DMS53 treated with DMSO at 0.1 percent for 48 hours (cell line): ENCODE results near the gene SPTLC2.

Source experiments
- DNase-seq: peaks from one replicate; lab custom pipeline; 2025; ENCODE audit not compliant: unreplicated experiment; lab: John Stamatoyannopoulos, UW

SPTLC2 gene

GRCh38 chr14:77509366-77509765, 107.1 kb downstream of the SPTLC2 start:
- no peak for DNase-seq

GRCh38 chr14:77508876-77509275, 107.6 kb downstream of the SPTLC2 start:
- DNase-seq = no peak

- DNase-seq = no peak
Measured at GRCh38 chr14:77508249-77508648, 108.2 kb downstream of the SPTLC2 start.

- DNase-seq = no peak
Measured at GRCh38 chr14:77507762-77508161, 108.7 kb downstream of the SPTLC2 start.

- no peak for DNase-seq
Measured at GRCh38 chr14:77505031-77505430, 111.4 kb downstream of the SPTLC2 start.

GRCh38 chr14:77503138-77503537, 113.3 kb downstream of the SPTLC2 start:
- DNase-seq = no peak

- DNase-seq = no peak
Measured at GRCh38 chr14:77502109-77502782, 114.2 kb downstream of the SPTLC2 start.

- DNase-seq = no peak
Measured at GRCh38 chr14:77498984-77499527, 117.4 kb downstream of the SPTLC2 start.

- DNase-seq = peak; percentile 9
Measured at GRCh38 chr14:77498120-77498979, 118.1 kb downstream of the SPTLC2 start, which contains the start of gene ISM2. ISM2 (minus strand) TSS chr14:77498816; CDS start chr14:77498793, 23 bp downstream.

GRCh38 chr14:77495334-77495733, 121.1 kb downstream of the SPTLC2 start:
- no peak for DNase-seq

- DNase-seq = no peak
Measured at GRCh38 chr14:77491056-77491455, 125.4 kb downstream of the SPTLC2 start.

GRCh38 chr14:77490347-77490986, 126.0 kb downstream of the SPTLC2 start:
- no peak for DNase-seq

GRCh38 chr14:77489041-77489440, 127.4 kb downstream of the SPTLC2 start:
- no peak for DNase-seq

GRCh38 chr14:77488558-77488957, 127.9 kb downstream of the SPTLC2 start:
- no peak for DNase-seq

GRCh38 chr14:77485901-77486678, 130.3 kb downstream of the SPTLC2 start:
- DNase-seq = no peak

- DNase-seq = no peak
Measured at GRCh38 chr14:77485256-77485655, 131.2 kb downstream of the SPTLC2 start.

GRCh38 chr14:77482422-77482821, 134.0 kb downstream of the SPTLC2 start:
- no peak for DNase-seq

GRCh38 chr14:77478796-77479195, 137.6 kb downstream of the SPTLC2 start:
- DNase-seq = no peak

GRCh38 chr14:77478029-77478428, 138.4 kb downstream of the SPTLC2 start:
- no peak for DNase-seq

GRCh38 chr14:77475432-77476115, 140.9 kb downstream of the SPTLC2 start:
- DNase-seq = no peak
